OCI-LY1 (cell line): ENCODE results near the gene ZFYVE28.
"Not testable (repeated sequence)": the region's sequence is repeated elsewhere in the genome, so short reads cannot be mapped to it uniquely, and the experiment has no call there.

ENCODE experiments used
- EZH2 ChIP-seq: fragments of 200-600 bp; sonication (generic), shearing (Covaris generic); IDR thresholded peaks from 2 replicates; pipeline ENCODE4 v1.8.0; 2017; ENCODE audit warnings: borderline replicate concordance, mixed run types, mild to moderate bottlenecking, antibody characterized with exemption, low read length, moderate library complexity, mixed read lengths
- TF ChIP-seq, protein P1 (sequence below): fragments of 200-600 bp; sonication (generic), shearing (Covaris generic); IDR thresholded peaks from 2 replicates; pipeline ENCODE4 v1.5.1; 2017; ENCODE audit warnings: mild to moderate bottlenecking, antibody characterized with exemption, low read length, moderate library complexity, mixed read lengths

DNA sequence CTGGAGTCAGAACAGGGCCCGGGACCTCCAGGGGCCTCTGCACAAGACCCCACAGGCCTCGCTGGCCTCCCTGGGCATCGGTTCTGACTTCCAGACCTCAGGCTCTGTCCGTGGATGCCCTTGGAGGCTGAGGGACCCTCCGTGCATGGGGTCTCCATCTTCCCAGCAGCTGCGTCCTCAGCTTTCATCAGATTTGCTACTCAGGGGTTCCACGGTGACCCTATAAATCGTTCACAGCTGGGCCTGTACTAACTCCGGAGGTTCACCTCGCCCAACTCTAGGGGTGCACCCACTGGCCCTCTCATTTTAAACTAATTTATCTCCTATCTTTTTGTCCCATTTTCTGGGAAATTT lies 143.4 kb downstream of the ZFYVE28 start:
- TF ChIP-seq, protein P1, sequence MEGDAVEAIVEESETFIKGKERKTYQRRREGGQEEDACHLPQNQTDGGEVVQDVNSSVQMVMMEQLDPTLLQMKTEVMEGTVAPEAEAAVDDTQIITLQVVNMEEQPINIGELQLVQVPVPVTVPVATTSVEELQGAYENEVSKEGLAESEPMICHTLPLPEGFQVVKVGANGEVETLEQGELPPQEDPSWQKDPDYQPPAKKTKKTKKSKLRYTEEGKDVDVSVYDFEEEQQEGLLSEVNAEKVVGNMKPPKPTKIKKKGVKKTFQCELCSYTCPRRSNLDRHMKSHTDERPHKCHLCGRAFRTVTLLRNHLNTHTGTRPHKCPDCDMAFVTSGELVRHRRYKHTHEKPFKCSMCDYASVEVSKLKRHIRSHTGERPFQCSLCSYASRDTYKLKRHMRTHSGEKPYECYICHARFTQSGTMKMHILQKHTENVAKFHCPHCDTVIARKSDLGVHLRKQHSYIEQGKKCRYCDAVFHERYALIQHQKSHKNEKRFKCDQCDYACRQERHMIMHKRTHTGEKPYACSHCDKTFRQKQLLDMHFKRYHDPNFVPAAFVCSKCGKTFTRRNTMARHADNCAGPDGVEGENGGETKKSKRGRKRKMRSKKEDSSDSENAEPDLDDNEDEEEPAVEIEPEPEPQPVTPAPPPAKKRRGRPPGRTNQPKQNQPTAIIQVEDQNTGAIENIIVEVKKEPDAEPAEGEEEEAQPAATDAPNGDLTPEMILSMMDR, result not testable (repeated sequence)
- TF ChIP-seq EZH2, result not testable (repeated sequence)
